ENCODE results near the gene HIRA.

Gene HIRA

DNA sequence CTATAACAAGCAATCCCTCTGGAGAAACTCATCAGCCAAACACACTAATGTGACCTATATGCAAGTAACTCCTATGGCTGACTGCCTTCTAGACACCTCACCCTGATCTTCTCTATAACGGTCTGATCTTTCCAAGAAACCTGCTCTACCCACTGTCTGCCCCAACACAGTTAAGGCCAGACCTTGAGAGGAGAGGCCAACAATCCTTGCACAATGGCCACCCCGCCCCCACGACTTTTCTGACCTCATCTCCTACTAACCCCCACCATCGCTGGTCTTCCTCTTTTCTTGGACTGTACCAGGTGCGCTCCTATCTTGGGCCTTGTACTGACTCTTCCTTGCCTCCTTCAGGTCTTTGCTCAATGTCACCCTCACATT is 12.5 kb downstream of the HIRA start:
- H3K4me3 ChIP-seq (ENCODE audit: low read length): peak overlapping the region; percentile 27
- no peaks in the 10 kb centered on the region for H3K9me3 ChIP-seq (replicated peaks; ENCODE audit: insufficient read depth, low read length)
- H4K20me1 ChIP-seq (ENCODE audit: insufficient read depth, low read length): peaks cover 14% of the 10 kb centered on the region
- peaks cover 94% of the 10 kb centered on the region for H3K79me2 ChIP-seq (ENCODE audit: low read length)
- H3F3A ChIP-seq (ENCODE audit: insufficient read depth, low read length): peaks cover 45% of the 10 kb centered on the region
- H3K27ac ChIP-seq (ENCODE audit: low read length): peak overlapping the region; percentile 97
- no peaks in the 10 kb centered on the region for H3K27me3 ChIP-seq (replicated peaks; ENCODE audit: insufficient read depth, low read length)
- H3K9me2 ChIP-seq (replicated peaks; ENCODE audit: insufficient read depth, low read length): no peaks in the 10 kb centered on the region
- peak; percentile 72 for DNase-seq
- H3K9ac ChIP-seq (ENCODE audit: low read length): peak overlapping the region; percentile 77
- H3K36me3 ChIP-seq (replicated peaks; ENCODE audit: insufficient read depth, low read length): no peaks in the 10 kb centered on the region
- peak overlapping the region; percentile 75 for H3K4me2 ChIP-seq (ENCODE audit: low read depth, low read length)
- H2AFZ ChIP-seq (ENCODE audit: low read length): no peak overlapping the region
- TF ChIP-seq EZH2phosphoT487 (IDR thresholded peaks at IDR 0.05; ENCODE audit: low read length) (no peak), EZH2 (optimal IDR thresholded peaks at IDR 0.05; ENCODE audit: low read depth, low read length) (no peak), CTCF (IDR thresholded peaks at IDR 0.05; ENCODE audit: low read length) (no peak)
- H3K4me1 ChIP-seq (ENCODE audit: low read length): peaks cover 57% of the 10 kb centered on the region

DNA sequence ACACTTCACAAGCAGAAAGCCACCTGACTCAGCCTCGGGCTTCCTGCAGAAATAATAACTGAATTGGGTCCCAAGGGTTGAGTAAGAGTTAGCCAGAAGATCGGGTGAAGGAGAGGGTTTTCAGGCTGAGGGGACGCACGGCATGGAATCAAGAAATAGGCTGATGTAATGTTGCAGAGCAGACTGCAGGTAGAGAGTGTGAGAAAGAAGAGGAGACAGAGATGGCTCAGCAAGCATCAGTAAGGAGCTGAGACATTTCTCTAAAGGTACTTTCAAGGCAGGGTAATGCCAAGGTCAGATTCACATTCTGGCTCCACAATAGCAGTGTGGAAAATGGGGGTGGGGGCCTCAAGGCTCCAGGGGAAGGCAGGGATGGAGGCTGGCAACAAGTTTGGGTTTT is 18.6 kb downstream of the HIRA start:
- TF ChIP-seq EZH2phosphoT487 (IDR thresholded peaks at IDR 0.05; ENCODE audit: low read length) (no peak), EZH2 (optimal IDR thresholded peaks at IDR 0.05; ENCODE audit: low read depth, low read length) (no peak), CTCF (IDR thresholded peaks at IDR 0.05; ENCODE audit: low read length) (no peak)
- H3K4me2 ChIP-seq (ENCODE audit: low read depth, low read length): no peak overlapping the region
- H3K9me3 ChIP-seq (replicated peaks; ENCODE audit: insufficient read depth, low read length): no peaks in the 10 kb centered on the region
- H3K9me2 ChIP-seq (replicated peaks; ENCODE audit: insufficient read depth, low read length): no peaks in the 10 kb centered on the region
- H3F3A ChIP-seq (ENCODE audit: insufficient read depth, low read length): peaks cover 2% of the 10 kb centered on the region; the same call in 1 of the 2 replicates
- no peak for DNase-seq
- peaks cover 5% of the 10 kb centered on the region for H3K4me1 ChIP-seq (ENCODE audit: low read length)
- H3K27ac ChIP-seq (ENCODE audit: low read length): no peak overlapping the region
- peaks cover 15% of the 10 kb centered on the region for H3K36me3 ChIP-seq (replicated peaks; ENCODE audit: insufficient read depth, low read length)
- no peaks in the 10 kb centered on the region for H3K27me3 ChIP-seq (replicated peaks; ENCODE audit: insufficient read depth, low read length)
- no peak overlapping the region for H3K9ac ChIP-seq (ENCODE audit: low read length)
- H2AFZ ChIP-seq (ENCODE audit: low read length): no peak overlapping the region
- peaks cover 45% of the 10 kb centered on the region for H4K20me1 ChIP-seq (ENCODE audit: insufficient read depth, low read length)
- H3K4me3 ChIP-seq (ENCODE audit: low read length): no peak overlapping the region
- H3K79me2 ChIP-seq (ENCODE audit: low read length): peaks cover 100% of the 10 kb centered on the region

GRCh38 chr22:19412478-19412877 is 19.1 kb downstream of the HIRA start:
- no peak overlapping the region for H3K9ac ChIP-seq (ENCODE audit: low read length)
- H3K4me2 ChIP-seq (ENCODE audit: low read depth, low read length): no peak overlapping the region
- DNase-seq: no peak
- no peak overlapping the region for H3K27ac ChIP-seq (ENCODE audit: low read length)
- peaks cover 15% of the 10 kb centered on the region for H3K36me3 ChIP-seq (replicated peaks; ENCODE audit: insufficient read depth, low read length)
- no peaks in the 10 kb centered on the region; the same call in 1 of the 2 replicates for H3F3A ChIP-seq (ENCODE audit: insufficient read depth, low read length)
- peaks cover under 1% of the 10 kb centered on the region; the same call in 1 of the 2 replicates for H3K4me1 ChIP-seq (ENCODE audit: low read length)
- no peak overlapping the region for H3K4me3 ChIP-seq (ENCODE audit: low read length)
- TF ChIP-seq EZH2 (optimal IDR thresholded peaks at IDR 0.05; ENCODE audit: low read depth, low read length): no peak
- no peak for TF ChIP-seq CTCF (IDR thresholded peaks at IDR 0.05; ENCODE audit: low read length)
- TF ChIP-seq EZH2phosphoT487 (IDR thresholded peaks at IDR 0.05; ENCODE audit: low read length): no peak
- peaks cover 45% of the 10 kb centered on the region for H4K20me1 ChIP-seq (ENCODE audit: insufficient read depth, low read length)
- no peak overlapping the region for H2AFZ ChIP-seq (ENCODE audit: low read length)
- no peaks in the 10 kb centered on the region for H3K9me3 ChIP-seq (replicated peaks; ENCODE audit: insufficient read depth, low read length)
- H3K79me2 ChIP-seq (ENCODE audit: low read length): peaks cover 100% of the 10 kb centered on the region
- H3K27me3 ChIP-seq (replicated peaks; ENCODE audit: insufficient read depth, low read length): no peaks in the 10 kb centered on the region
- no peaks in the 10 kb centered on the region for H3K9me2 ChIP-seq (replicated peaks; ENCODE audit: insufficient read depth, low read length)
